ENCODE data around the gene SDCBP2.

GRCh38 chr20:1325173-1326030 lies 3.5 kb downstream of the SDCBP2 start:
- TF ChIP-seq RAD21 (IDR thresholded peaks at IDR 0.05; ENCODE audit: low read depth): no peak
- TF ChIP-seq CREB1 (IDR thresholded peaks at IDR 0.05; ENCODE audit: low read depth): peak; percentile 50
- peak; percentile 95 for TF ChIP-seq TAF1 (IDR thresholded peaks at IDR 0.05; ENCODE audit: low read depth)
- TF ChIP-seq CEBPB (IDR thresholded peaks at IDR 0.05): no peak
